Body of pancreas (tissue), 4 donors: ENCODE data around the gene SALL3. TPM values are rescaled to one million over a fixed set of nuclear protein-coding genes. Genes with fewer than 3 reads are reported as not detected.

ENCODE experiments used
- ATAC-seq: fragments of 150-250 bp; one replicate; pipeline ENCODE4 v1.9.1; 2016
- DNase-seq, 4 donors: peaks; one replicate each; pipeline ENCODE4 v3.0.0-alpha.2; 2019
- H3K27ac ChIP-seq, 4 donors: fragments of 200-600 bp; sonication (generic); 1 replicate in 3 of 4; 2 replicates in 1 of 4; pipeline versions ENCODE4 v1.5.1 to v1.6.1; 2016 to 2019; ENCODE audit warnings: mild to moderate bottlenecking in 1 of 4, mixed read lengths in 1 of 4, moderate library complexity in 1 of 4
- H3K27me3 ChIP-seq, 2 donors: fragments of 200-600 bp; sonication (generic); one replicate each; pipeline ENCODE4 v1.6.0; 2016; ENCODE audit warnings: mild to moderate bottlenecking in 1 of 2
- H3K36me3 ChIP-seq, 2 donors: fragments of 200-600 bp; sonication (generic); replicated peaks in 1 of 2; 2 replicates each; pipeline ENCODE4 v1.5.1; 2016; ENCODE audit warnings: low read depth in 2 of 2; ENCODE audit not compliant: insufficient read depth in 1 of 2
- H3K4me1 ChIP-seq: fragments of 200-600 bp; sonication (generic); one replicate; pipeline ENCODE4 v1.6.0; 2016
- H3K4me3 ChIP-seq, 2 donors: fragments of 200-600 bp; sonication (generic); 1 replicate in 1 of 2; 2 replicates in 1 of 2; pipeline ENCODE4 v1.5.1; 2016 to 2019
- H3K9me3 ChIP-seq, 3 donors: fragments of 200-600 bp; sonication (generic); 1 replicate in 2 of 3; 2 replicates in 1 of 3; pipeline ENCODE4 v1.5.1; 2016
- CTCF ChIP-seq, 7 experiments: fragments of 450-650 bp in 4 of 7; fragments of 200-600 bp in 3 of 7; sonication (generic) in 3 of 7; IDR thresholded peaks; one replicate each; pipeline ENCODE4 v1.5.1; 2016 to 2019; ENCODE audit warnings: antibody characterized with exemption in 7 of 7
- POLR2A ChIP-seq, 3 donors: fragments of 450-650 bp; IDR thresholded peaks; one replicate each; pipeline ENCODE4 v1.6.1; 2016; ENCODE audit warnings: antibody characterized with exemption in 3 of 3, mild to moderate bottlenecking in 2 of 3
- WGBS, 2 donors: methylation state at CpG; one replicate each; pipeline ENCODE4 v1.1.5; 2017; 5-methylcytosine and 5-hydroxymethylcytosine counted together
- intact Hi-C: fragments of 100-400 bp; cut with DNase I; formaldehyde crosslinking; loops from one replicate; pipeline ENCODE4 v1.15.1; 2023
- total RNA-seq, 2 donors: library from RNA; depleted of rRNA; stranded (reverse); fragments of >200 nt; gene quantifications; one replicate each; pipeline ENCODE4 v1.1.0, GENCODE V29; 2016

The SALL3 gene
- total RNA-seq, 2 donors from 2014 or later = not detected

DNA sequence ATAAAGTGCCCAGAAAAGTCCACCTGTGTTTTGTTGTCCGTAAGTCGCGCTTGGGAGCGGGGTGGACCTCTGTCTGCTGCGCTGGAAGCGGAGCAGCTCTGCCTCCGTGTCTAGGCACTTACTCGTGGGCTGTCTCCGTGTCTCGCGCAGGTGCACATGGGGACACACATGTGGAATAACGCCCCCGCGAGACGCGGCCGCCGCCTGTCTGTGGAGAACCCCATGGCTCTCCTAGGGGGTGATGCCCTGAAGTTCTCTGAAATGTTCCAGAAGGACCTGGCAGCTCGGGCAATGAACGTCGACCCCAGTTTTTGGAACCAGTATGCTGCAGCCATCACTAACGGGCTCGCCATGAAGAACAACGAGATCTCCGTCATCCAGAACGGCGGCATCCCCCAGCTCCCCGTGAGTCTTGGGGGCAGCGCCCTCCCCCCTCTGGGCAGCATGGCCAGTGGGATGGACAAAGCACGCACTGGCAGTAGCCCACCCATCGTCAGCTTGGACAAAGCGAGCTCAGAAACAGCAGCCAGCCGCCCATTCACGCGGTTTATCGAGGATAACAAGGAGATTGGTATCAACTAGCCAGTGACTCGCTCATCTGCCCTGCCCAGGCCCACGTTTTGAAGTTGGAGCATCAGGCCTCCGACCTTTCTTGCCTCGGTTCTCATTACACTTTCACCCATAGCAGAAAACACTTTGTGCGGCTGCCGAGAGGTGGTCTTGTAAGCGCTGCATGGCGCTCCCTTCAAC, 17.3 kb downstream of the SALL3 start:
- no peak overlapping the region for H3K4me3 ChIP-seq
- ATAC-seq = no peak
- intact Hi-C loops = no loop called here
- H3K4me1 ChIP-seq = no peaks in the 10 kb centered on the region
- no peak for DNase-seq
- WGBS, 2 donors = 84 to 87% methylated on average over 30 to 44 of the region's 44 CpGs
- no peaks in the 10 kb centered on the region for H3K36me3 ChIP-seq
- H3K27ac ChIP-seq = no peak overlapping the region
- TF ChIP-seq POLR2A (IDR thresholded peaks at IDR 0.05) (no peak), CTCF (IDR thresholded peaks at IDR 0.05) (no peak)
- H3K27me3 ChIP-seq = peaks cover 0 to 6% of the 10 kb centered on the region in 2 donors
- no peaks in the 10 kb centered on the region for H3K9me3 ChIP-seq

DNA sequence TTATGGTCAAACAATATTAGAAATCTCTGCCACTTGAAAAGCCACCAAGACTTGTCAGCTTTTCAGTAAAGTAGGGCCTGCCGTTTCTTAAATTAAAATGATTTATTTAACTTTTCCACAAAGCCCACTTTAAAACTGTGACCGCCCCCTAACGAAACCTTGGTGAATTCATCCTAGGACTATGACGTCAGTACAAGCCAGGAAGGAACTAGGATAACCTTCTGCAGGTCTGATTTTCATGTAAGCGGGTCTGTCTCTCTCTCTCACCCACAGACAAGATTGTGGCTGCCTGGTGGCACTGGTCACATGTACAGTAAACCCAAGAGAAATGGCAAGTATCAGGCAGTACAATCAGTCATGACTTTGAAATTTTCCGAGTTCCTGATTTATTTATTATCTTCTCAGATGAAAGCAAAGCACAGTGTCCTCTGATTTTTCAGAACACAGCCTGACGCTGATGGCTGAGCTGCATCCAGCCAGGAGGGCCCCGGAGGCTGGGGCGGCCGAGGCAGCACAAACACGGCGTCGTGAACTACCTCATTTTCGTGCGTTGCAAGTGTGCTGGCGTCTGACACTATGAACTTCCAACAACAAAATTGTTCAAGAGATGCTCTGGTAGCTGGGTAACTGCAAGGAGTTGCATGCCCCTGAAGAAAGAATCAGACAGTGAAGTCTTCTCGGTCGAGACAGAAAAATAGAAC, 18.9 kb downstream of the SALL3 start:
- DNase-seq (no peak), ATAC-seq (no peak)
- H3K9me3 ChIP-seq = no peaks in the 10 kb centered on the region
- intact Hi-C loops = no loop called here
- H3K4me3 ChIP-seq = no peak overlapping the region
- H3K27ac ChIP-seq = no peak overlapping the region
- H3K27me3 ChIP-seq = peaks cover 0 to 6% of the 10 kb centered on the region in 2 donors
- no peaks in the 10 kb centered on the region for H3K36me3 ChIP-seq
- no peaks in the 10 kb centered on the region for H3K4me1 ChIP-seq
- TF ChIP-seq CTCF (IDR thresholded peaks at IDR 0.05) (no peak), POLR2A (IDR thresholded peaks at IDR 0.05) (no peak)
- 65% methylated on average over 18 of the region's 18 CpGs for WGBS, 2 donors

GRCh38 chr18:78999939-79000338, 20.3 kb downstream of the SALL3 start:
- 12 to 21% methylated on average over 8 of the region's 8 CpGs for WGBS, 2 donors
- intact Hi-C loops = no loop called here
- Histone ChIP-seq H3K36me3 (no peaks in the 10 kb centered on the region), H3K9me3 (no peaks in the 10 kb centered on the region), H3K27ac (no peak overlapping the region), H3K4me3 (no peak overlapping the region), H3K27me3 (peaks cover 0 to 6% of the 10 kb centered on the region in 2 donors), H3K4me1 (no peaks in the 10 kb centered on the region)
- ATAC-seq (no peak), DNase-seq (peak in 1 of 4 donors; percentile 11)
- TF ChIP-seq CTCF (IDR thresholded peaks at IDR 0.05) (no peak), POLR2A (IDR thresholded peaks at IDR 0.05) (no peak)

- no peak for TF ChIP-seq POLR2A (IDR thresholded peaks at IDR 0.05)
- no peak for TF ChIP-seq CTCF (IDR thresholded peaks at IDR 0.05)
- Histone ChIP-seq H3K36me3 (no peaks in the 10 kb centered on the region), H3K4me3 (no peak overlapping the region), H3K27me3 (peaks cover 0 to 6% of the 10 kb centered on the region in 2 donors), H3K9me3 (no peaks in the 10 kb centered on the region), H3K4me1 (no peaks in the 10 kb centered on the region), H3K27ac (no peak overlapping the region)
- no peak for ATAC-seq
- DNase-seq = no peak
- 53 to 68% methylated on average over 13 of the region's 13 CpGs for WGBS, 2 donors
- intact Hi-C loops = no loop called here
Observed at GRCh38 chr18:79000997-79001396, 21.4 kb downstream of the SALL3 start.
